ENCODE results near the gene TPPP3.
"Not testable (repeated sequence)": the region's sequence is repeated elsewhere in the genome, so short reads cannot be mapped to it uniquely, and the experiment has no call there.

TPPP3 gene

GRCh38 chr16:67428146-67428731, 34.9 kb upstream of the TPPP3 start:
- DNase-seq: peak; percentile 63

- DNase-seq: no peak
Measured at GRCh38 chr16:67426950-67427349, 33.7 kb upstream of the TPPP3 start.

GRCh38 chr16:67426022-67426421, 32.7 kb upstream of the TPPP3 start:
- no peak for DNase-seq

DNA sequence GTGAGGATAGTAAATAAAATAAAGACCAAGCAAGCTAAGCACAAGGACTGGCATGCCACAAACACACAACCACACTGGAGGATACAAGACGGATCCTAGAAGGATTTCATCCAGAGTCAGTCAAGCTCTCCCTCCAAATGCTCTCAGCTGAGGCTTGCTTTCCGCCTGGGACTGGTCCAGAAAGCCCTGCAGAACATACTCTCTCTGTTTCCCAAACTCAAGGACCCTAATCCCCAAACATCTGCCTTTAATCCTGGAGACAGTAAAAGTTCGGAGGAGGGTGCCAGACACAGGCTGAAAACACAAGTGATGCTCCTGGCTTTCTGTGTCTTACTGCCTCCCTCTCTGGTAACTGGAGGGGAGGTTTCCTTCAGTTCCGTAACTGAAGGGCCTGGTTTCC, 32.3 kb upstream of the TPPP3 start:
- DNase-seq: no peak

GRCh38 chr16:67425061-67425460, 31.8 kb upstream of the TPPP3 start:
- no peak for DNase-seq

GRCh38 chr16:67424261-67424615, 30.9 kb upstream of the TPPP3 start:
- no peak for DNase-seq

DNA sequence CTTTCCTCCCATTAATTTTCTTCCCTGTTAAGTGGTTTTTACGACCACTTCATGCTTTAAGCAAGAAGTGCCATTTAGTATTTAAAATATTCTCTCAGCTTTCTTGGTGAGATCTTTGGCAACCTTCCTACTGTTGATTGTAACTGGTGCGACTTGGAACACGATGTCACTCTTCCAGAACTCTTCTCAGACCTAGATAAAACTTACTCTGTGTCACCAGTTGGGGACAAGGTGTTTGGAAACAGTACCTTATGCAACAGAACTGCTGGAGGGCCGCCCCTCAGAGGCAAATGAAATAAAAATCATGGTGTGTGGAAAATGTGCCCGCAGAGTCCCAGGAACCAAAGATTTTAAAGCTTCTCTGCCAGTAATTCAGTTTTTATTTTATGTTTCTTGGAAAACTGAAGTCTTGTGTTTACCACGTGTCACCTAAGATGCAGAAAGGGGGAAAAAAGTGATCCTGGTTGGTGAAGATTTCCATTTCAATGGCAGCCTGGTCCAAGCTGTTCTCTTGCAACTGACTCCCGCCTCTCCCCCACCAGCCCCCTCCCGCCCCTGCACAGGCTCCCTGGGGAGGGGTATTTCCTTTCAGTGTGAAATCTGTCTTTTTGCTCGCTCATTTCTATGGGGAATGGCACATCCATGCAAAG, 30.4 kb upstream of the TPPP3 start:
- DNase-seq: no peak

DNA sequence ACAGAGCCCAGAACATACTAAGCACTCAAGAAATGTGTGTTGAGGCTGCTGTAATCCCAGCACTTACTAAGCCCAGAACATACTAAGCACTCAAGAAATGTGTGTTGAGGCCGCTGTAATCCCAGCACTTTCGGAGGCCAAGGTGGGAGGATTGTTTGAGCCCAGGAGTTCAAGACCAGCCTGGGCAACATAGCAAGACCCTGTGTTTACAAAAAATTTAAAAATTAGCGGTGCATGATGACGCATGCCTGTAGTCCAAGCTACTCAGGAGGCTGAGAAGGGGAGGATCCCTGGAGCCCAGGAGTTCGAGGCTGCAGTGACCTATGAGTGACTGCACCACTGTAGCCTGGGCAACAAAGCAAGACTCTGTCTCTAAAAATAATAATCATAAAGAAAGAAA, 29.7 kb upstream of the TPPP3 start:
- no peak for DNase-seq

GRCh38 chr16:67421030-67421429, 27.7 kb upstream of the TPPP3 start:
- DNase-seq: no peak

DNA sequence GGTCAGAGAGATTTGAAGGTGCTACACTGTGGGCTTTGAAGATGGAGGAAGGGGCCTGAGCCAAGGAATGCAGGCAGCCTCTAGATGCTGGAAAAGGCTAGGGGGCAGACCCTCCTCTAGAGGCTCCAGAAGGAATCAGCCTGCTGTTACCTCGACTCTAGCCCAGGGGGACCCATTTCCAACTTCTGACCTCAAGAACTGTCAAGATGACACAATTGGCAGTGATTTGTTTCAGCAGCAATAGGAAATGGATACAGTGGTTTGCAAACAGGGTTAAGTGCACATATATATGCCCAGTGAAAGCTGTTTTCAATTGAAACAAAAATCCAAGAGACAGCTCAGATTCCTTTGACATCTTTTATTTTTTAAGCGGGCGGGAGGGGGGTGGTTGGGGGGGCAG, 26.6 kb upstream of the TPPP3 start:
- DNase-seq: no peak

DNA sequence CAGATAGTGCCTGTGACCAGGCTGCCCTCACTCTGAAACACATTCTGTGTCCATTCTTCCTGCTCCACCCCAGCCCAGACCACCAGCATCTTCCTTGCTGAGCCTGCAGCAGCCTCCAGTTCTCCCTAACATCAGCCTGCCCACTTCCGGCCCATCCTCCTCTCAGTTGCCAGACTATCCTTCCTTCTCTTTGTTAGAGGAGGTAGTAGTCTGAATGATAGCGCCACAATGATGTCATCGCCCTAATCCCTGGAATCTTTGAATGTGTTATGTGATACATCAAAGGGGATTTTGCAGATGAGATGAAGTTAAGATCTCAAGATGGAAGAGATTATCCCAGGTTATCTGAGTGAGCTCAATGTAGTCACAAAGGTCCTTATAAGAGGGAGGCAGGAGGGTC, 26.2 kb upstream of the TPPP3 start:
- DNase-seq: no peak

GRCh38 chr16:67417333-67418061, 24.2 kb upstream of the TPPP3 start:
- DNase-seq: no peak

GRCh38 chr16:67415872-67416793, 22.8 kb upstream of the TPPP3 start, which contains the start of gene ZDHHC1:
ZDHHC1 (minus strand) TSS chr16:67416477; CDS start chr16:67407775, 8,702 bp downstream.
- DNase-seq: peak; percentile 90

- DNase-seq: not testable (repeated sequence)
Measured at GRCh38 chr16:67415421-67415820, 22.1 kb upstream of the TPPP3 start.

- DNase-seq: no peak
Measured at GRCh38 chr16:67413978-67414911, 20.9 kb upstream of the TPPP3 start.

GRCh38 chr16:67412294-67412693, 19.0 kb upstream of the TPPP3 start:
- no peak for DNase-seq

DNA sequence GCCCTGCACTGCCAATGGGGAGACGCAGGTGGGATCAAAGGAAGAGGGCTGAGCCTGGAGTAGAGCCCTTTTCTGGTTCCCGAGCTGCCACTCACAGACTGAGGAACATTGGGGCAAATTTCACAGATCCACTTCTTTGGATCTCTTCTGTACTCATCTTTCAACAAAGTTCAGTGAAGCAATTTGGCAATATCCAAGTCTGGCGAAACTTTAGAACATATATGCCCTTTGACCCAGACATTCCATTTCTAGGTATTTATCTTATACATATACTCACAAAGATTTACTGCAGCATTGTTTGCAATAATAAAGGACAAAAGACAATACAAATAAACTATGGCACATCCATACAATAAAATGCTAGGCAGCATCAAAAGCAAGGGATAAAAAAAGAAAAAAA, 18.0 kb upstream of the TPPP3 start:
- no peak for DNase-seq

DNA sequence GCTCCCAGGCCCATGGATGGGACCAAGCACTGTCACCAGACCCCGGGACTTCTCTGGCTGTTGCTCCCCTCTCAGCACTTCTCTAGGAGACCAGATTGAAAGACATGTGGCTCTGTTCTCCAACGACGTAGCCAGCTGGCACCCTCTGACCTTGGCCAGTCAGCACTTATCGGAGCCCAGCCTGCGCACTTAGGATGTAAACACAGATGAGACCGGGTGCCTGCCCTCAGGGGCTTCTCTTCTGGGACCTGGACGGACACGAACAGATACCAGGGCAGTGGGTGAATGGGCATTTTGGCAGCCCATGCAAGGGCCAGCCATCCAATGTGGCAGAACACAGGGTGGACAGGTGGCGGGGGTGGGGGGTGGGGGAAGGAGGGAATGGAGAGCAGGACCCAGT, 16.3 kb upstream of the TPPP3 start:
- DNase-seq: no peak

DNA sequence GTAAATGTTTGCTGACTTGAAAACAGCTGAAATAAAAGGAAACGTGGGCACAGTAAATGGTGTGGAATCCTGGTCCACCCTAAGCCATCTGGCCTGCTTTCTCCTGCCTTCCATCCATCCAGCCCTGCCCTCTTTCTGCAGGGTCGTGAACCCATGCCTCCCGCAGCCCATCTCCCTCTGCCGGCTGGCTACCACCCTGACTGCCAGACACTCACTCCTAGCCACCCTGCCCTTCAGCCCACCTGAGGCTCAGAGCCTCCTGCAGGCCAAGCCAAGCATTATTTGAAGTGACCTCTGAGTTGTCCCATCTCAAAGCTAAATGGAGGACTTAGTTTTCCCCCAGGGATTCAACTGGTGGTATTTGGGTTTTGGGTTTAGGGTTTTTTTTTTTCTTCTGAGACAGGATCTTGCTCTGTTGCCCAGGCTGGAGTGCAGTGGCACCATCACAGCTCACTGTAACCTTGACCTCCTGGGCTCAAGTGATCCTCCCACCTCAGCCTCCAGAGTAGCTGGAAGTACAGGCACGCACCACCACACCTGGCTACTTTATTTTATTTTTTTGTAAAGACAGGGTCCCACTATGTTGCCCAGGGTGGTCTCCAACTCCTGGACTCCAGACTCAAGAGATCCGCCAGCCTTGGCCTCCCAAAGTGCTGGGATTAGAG, 14.6 kb upstream of the TPPP3 start:
- DNase-seq: no peak

DNA sequence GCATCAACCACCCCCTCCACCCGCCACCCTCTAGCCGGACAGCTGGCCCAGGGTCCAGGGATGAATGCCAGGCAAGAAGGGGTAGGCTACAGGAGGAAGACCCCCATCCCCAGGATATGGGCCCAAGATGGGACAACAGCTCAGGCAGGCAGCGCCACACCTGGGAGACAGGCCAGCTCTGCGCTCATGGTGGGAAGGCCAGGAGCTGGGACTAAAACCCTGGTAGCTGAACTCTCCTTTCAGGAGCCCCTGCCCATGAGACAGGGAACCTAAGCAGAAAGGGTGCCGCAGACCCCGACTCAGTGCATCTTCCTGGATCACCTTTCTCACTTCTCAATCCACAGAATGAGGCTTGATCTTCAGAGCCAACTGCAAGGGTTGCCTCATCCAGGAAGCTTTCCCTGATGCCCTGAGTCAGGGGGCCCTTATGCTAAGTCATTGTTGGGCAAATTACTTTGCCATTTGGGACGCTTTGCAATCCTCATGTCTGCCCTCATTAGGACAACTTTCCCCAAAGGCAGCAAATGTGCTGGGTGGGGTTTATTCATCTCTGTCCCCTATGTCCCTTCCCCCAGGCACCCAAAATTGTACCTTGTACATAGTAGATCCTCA, 14.0 kb upstream of the TPPP3 start:
- no peak for DNase-seq
